HepG2 (cell line): ENCODE data around the gene HTD2. TPM values are rescaled to one million over a fixed set of nuclear protein-coding genes. Genes with fewer than 3 reads are reported as not detected.

Experiments
- ATF4 ChIP-seq, 2 experiments: fragments of 450-650 bp in 1 of 2; sonication (generic) in 1 of 2; formaldehyde crosslinking; IDR thresholded peaks; 2 replicates each; pipeline versions ENCODE4 v1.5.0 to v1.8.0; 2020 to 2022; ENCODE audit warnings: mild to moderate bottlenecking in 1 of 2, missing genetic modification reagents in 1 of 2
- CENPT ChIP-seq: sonication (generic); formaldehyde crosslinking; IDR thresholded peaks from 2 replicates; pipeline ENCODE4 v1.8.0; 2022; ENCODE audit warnings: low read depth, mild to moderate bottlenecking, moderate library complexity, missing genetic modification reagents
- KIAA2018 ChIP-seq: sonication (generic); formaldehyde crosslinking; IDR thresholded peaks from 2 replicates; pipeline ENCODE4 v1.5.0; 2020; ENCODE audit warnings: mild to moderate bottlenecking, missing genetic modification reagents, borderline replicate concordance
- WIZ ChIP-seq: sonication (generic); formaldehyde crosslinking; IDR thresholded peaks from 2 replicates; pipeline ENCODE4 v1.5.1; 2020; ENCODE audit warnings: mild to moderate bottlenecking, missing genetic modification reagents
- polyA plus RNA-seq, 8 experiments: library from polyadenylated mRNA; depleted of rRNA in 3 of 8; stranded (reverse) in 7 of 8; unstranded in 1 of 8; fragments of >200 nt; fragmentation: Illumina TruSeq in 4 of 8; extraction: Trizol in 4 of 8; gene quantifications; 2 replicates each; pipeline versions ENCODE4 v1.2.1 to v1.2.3, GENCODE V29; 2011 to 2016; ENCODE audit warnings: low read depth in 4 of 8, missing spikeins in 1 of 8, mixed read lengths in 1 of 8; ENCODE audit not compliant: insufficient read depth in 1 of 8
- total RNA-seq, 5 experiments: library from RNA; depleted of rRNA; stranded (reverse); fragments of >200 nt; fragmentation: Illumina TruSeq; extraction: Trizol; gene quantifications; 2 replicates each; pipeline ENCODE4 v1.2.3, GENCODE V29; 2016; ENCODE audit warnings: low read depth in 1 of 5

The HTD2 gene
- total and polyA plus RNA-seq, 2 of the 13 experiments (the other 11 are each of a cell fraction or from before 2014, with no cell fraction given) = 8.6 to 13.7 TPM

GRCh38 chr3:58366699-58367098 lies 60.4 kb downstream of the HTD2 start (continued):
- TF ChIP-seq CENPT = no peak
- TF ChIP-seq WIZ (CRISPR knock-in tag) = no peak
- no peak for TF ChIP-seq KIAA2018
- TF ChIP-seq ATF4 (CRISPR knock-in tag; IDR thresholded peaks at IDR 0.05) = no peak
